ENCODE results near the gene BMPER.

BMPER gene

DNA sequence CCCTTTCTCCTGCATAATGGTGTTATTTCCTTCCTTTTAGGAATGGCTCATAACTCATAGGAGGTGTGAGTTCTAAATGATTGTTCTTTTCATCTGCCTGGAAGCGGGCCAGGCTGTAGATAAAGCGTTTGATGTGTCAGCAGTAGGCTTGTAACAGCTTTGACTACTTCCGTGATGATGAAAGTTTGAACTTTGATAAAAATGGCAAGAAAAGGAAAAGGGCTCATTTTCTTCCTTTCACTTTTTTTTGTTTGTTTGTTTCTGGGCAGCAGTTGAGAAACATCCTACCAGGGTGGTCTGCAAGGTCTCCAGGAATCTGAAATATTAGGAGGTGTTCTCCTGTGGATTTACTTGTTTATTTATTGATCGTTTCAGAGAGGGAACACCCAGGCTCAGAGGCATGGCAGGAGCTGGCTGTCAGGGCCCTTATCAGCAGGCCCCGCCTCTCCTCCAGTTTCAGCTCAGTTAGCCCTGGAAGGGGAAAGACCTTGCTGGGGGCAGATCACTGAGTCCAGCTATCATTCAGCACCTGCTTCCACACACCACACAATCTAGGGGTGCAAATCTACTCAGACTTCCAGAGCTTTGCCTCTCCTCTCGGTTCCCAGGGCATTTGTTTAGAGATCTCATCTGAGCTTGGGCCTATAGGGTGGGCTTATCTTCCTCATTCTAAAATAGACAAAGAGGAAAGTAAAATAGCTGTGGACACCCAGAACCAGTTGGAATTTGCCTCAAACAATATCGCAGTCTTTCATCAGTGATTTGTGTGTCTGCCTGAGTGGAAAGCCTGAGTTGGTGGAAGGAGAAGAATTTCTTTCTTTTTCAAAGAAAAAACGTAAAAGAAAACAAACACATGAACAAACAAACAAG is 130.9 kb downstream of the BMPER start:
- DNase-seq: no peak

DNA sequence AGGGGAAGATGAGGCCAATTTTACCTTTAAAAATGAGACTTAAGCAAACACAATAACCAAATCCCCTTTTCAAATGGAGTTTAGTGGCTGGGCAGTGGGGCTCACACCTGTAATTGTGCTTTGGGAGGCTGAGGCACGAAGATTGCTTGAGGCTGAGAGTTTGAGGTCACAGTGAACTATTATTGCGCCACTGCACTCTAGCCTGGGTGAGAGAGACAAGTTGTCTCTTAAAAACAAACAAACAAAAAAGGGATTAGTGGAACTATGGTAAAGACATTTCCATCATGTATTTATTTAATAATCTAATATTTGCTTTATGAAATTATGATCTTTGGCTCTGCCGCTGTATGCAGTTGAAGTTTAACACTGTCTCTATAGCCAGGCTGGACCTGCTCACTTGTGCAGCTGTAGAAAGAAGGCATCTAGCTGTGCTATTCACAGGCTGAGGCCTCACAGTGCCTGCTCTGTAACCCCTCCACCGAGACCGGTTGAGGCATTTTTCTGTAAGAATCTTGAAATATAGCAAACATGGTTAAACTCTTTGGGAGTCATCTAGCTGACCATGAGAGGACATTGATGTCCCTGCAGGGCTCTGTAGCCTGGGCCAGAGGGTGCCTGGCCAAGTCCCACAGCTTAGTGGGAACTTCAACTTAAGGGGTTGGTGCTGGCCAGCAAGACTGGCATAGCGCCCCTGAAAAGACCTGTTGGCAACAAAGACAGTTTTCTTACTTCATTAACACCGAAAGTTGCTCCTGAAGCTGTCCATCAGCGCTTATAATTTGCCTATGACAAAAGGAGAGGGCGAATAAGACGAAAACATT is 131.8 kb downstream of the BMPER start:
- DNase-seq: no peak

DNA sequence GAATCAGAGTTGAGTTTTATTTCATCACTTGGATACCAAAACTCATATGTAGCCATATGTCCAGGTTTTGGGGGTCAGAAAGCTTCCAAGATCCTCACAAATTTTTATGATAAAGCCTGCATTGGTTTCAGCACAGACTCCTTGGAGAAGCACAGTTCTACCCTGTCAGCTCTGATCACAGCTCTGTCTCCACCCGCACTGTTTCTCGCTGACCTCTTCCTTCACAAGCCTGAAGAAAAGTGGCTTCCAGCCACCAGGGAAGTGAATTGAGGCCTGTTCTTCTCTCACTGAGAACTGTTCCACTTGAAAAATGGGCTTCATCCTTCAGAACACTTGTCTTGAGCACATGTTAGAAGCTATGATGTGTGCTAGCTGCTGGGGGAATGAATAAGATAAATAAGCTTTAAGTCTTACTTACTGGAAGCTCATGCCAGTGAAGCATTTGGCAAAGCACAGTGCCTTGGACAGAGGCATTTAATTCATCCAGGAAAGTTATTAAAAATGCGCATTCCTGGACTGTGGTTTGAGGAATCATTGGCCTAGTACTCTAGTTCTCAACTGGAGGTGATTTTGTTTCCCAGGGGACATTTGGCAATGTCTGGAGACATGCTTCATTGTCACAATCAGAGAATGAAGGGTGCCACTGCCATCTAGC is 133.6 kb downstream of the BMPER start:
- no peak for DNase-seq

DNA sequence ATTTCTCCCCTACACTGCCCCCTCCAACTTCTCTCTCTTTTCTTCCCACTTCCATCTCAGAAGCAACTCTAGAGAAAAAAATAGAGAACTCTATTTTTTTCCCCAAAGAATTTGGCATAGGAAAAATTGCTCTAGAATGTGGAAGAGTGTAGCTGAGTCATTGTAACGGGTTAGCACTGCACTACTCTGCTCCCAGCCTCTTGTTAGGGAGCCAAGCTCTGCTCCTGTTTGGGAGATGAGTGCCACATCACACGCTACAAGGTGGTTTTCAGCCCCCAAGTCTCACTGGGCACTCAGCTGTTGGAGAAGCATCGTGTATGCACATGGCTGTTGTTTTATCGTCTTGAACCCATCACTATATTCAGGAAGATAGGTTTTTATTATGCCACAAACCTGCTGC is 136.4 kb downstream of the BMPER start:
- no peak for DNase-seq

DNA sequence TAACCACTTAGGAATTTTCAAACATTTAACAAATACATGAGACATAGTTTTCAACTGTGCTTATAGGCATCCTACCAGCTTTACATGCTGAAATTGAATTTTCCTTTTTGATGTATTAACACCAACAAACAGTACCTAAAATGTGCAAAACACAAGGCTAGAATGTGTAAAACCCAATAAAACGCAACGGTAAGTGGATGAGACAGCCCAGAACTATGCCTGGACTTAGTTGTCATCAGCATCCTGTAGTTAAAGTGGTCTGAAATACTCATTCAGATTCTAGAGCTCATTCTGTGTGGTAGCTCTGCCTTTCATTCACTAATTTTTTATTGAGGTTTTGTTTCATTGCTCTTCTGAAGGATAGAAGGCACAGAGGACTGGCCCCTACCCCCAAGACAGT is 137.1 kb downstream of the BMPER start:
- no peak for DNase-seq

DNA sequence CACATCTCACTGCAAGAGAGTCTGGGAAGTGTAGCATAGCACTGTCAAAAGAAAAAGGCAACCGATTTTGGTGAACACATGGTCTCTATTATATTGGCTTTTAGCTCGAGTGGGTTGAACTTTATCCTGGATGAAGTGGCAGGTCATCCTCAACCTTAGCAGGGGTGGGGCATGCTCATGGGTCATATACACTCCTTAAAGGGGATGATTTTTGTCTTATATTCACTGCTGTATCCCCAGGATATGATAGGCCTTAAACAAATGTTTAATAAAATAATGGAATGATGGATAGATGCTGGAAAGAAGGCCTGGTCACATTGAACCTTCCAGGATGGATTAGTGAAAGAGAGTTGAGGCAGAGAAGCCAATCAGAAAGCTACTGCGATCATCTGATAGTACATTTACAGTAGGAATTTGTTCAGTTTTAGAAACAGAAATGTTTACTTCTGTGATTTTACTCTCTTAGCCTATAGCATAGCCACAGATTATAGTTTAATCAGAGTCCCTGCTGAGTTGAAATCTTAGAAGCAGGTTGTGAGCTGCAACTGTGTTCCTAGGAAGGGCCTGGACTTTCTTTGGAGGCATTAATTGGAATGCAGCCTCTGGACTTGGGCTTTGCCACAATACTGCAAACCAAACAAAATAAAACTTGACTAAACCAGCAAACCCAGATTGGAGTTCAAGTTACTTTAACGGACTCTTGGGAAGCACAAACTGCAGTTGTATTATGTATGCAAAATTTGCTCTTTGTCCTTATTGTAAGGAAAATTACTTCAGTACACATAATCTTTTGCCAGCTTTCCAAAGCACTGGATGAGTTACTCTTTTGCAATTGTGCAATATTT is 138.3 kb downstream of the BMPER start:
- no peak for DNase-seq

DNA sequence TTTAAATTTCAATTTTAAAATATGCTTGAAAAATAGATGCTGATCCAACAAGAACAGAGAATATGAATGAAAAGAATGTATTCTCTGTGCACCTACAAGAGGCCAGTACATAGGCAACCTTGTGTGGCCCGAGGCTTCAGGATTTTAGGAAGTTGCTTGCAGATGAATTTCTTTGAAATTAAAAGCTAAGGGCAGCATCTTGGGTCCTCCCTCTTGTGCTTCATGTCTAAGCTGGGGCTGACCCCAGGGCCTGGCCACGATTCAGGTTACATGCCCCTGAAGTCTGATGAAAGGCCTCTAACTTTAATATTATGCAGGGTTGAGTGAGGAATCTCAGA is 138.9 kb downstream of the BMPER start:
- no peak for DNase-seq

DNA sequence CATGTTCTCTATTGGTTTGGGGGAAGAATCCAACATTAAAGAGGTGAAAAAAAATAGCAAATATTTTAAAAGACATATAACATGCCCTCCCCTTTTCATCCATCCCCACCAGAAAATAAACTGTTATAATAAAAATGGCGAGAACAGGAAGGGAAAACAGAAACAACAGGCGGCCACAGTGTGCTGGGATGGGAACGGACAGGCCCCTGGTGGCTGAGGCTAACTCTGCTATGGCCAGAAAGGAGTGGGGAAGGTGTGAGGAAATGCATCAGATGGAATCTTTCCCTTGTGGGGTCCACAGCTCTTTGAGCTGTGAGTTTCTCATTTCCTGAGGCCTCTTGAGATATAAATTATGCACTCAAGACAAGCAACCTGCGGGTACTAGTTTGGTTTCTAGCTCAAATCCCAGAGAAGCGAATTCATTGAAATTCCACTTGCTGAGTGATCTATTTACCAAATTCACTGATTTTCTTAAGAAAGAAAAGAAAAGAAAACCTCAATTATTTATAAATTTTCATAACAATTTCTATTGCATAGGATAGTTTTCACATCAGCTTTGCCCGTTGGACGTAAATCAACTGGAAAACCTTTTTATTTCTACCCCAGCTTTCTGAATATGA is 139.5 kb downstream of the BMPER start:
- no peak for DNase-seq

DNA sequence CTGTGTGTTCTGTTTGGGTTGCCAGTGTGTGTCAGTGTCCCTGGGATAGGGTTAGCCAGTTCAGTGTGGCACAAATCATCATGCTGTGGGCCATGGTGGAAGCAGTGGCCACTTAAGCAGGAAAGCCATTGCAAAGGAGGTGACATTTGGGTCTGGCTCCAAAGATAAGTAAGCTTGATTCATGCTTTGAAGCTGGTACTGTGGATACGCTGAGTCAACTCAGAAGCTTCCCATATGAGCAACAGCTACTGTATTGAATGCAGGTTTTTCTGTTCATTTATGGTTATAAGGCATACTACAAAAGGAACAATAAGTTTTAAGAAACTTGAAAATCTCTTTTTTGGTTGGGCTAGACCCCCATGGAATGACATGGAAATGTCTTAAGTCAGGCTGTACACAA is 143.1 kb downstream of the BMPER start:
- no peak for DNase-seq

DNA sequence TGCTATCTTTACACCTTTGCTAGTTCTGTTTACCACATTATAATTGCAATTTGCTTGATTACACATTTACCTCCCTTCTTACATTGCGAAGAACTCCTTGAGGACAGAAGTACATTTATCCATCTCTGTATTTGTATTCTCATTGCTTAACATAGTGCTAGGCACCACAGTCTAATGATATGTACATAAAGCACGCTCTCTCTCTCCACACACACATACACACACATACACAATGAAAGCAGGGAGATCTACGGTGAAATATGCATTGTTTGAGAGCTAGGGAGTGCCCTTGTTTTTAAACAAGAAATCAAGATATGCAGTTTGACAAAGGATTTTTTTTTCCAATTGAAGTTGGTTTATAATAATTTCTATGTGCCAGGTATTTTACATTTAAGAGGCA is 148.7 kb downstream of the BMPER start:
- DNase-seq: no peak

DNA sequence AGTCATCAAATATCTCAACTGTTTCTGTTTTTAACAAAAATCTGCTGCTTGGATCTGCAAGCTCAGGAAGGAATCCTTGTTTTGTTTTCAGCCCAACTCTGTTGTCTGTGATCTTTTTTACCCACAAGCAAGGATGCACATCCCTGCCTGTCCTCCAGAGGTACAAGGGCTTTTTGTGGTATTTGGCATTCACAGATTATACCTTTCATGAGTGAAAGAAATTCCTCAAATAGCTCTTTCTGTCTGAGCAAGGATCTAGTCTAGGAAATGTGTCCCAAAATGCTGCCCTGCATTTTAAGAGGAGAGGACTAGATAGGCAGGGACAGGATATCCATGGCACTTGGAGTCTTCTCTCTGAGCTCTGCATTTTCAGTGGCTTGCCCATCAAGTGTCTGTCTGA is 151.8 kb downstream of the BMPER start:
- no peak for DNase-seq

DNA sequence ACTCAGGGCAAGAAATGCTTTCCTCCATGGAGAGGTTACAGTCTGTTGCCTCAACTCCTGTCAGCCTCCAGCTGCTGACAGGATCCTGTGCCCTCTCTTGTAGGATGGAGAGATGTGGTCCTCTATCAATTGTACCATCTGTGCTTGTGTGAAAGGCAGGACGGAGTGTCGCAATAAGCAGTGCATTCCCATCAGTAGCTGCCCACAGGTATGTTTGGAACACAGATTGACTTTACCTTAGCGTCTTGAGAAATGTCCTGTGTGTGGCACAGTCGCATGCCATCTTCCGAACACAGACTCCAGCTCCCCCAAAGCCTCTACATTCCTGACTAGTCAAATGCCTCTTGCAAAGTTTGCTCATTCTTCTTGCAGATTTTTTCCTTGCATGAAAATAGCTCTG is 152.6 kb downstream of the BMPER start:
- DNase-seq: no peak

DNA sequence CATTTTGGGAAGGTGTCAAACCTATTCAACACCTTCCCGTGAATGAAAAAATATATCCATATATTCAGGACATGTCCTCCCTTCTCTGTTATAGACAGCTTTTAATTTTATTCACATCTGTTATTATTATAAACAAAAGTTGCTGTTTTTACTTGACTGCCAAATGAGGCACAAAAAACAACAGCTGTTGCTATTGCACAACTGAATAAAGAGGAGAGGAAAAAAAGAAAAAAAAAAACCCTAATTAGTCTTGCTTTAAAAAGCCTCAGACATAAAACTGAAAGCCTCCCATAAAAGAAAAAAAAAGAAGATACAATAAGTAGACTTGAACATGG is 153.4 kb downstream of the BMPER start:
- no peak for DNase-seq

DNA sequence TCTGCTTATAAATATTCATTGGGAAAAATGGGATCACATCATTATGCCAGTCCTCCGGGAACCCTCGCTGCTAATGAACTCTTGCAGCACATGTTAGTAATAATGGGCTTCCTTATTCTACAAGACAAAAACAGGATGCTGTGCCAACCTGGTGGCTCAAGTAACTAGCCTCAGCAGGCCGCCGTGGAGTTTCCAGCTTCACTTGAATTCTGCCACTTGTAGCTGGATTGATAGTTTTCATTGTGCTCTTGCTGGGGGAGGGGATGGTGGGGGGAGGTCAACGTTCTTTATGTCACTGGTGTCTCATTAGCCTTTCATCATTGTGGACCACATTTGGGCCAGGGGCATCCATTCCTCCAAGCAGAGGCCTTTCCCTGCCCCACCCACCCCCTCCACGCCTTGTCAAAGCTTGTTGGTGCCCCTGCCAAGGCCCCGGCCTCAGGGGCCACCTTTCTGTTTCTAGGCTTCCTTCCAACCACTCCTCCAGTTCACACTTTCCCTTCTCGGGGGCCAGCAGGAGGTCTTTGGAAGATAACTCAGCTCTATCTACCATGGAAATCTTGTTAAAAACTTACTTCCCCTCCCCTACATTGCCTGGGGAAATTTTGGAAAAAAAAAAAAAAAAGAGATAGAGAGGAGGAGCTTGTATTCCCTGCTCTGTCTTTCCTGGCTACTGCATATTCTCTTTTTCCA is 153.9 kb downstream of the BMPER start:
- no peak for DNase-seq

DNA sequence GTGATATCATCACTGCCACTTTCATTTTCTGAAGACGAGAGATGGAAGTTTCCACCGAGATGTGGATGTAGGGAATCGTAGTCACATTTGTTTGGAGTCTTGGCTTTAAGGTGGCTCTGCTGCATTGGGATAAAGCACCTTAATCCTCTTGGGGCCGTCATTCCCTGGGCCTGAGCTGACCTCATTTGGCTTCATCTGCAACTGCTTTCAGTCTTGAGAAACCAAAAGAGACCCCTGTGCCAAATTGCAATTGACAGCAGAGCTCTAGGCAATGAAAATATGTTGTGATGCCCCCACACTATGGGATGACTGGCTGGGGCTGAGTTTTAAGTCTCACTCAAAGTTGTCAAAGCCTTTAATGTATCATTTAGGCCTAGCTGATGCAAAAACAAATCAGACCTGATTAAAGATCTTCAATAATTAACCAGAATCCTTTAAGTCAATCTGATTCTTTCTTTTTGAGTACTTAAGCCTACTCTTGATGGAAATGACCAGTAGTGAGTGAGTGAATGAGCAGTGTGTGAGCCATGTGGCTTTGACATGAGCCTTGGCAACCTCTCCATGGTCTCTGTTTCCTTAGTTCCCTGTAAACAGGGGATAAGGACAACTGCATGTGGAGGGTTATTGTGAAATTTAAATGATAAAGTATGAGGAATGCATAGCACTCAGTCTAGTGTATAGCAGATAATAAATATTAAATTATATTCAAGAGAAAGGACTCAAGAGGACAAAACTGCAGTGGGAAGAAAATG is 155.0 kb downstream of the BMPER start:
- no peak for DNase-seq

DNA sequence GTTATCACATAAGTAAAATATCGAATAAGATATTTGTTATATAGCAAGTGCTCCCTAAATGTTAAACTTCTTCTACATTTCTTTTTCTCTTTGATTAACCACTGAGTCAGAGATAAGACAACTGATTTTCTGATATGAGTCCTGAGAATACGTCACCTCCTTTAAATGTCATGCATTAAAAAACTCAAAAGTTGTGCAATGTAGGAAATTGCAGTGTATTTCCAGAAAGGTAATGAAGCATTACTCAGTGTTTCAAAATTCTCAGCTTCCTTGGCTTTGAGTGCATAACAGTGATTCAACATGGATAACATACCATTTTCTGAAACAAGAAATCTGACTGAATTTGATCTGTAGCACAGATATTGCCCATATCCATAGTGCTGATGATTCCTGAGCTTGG is 155.8 kb downstream of the BMPER start:
- DNase-seq: no peak

DNA sequence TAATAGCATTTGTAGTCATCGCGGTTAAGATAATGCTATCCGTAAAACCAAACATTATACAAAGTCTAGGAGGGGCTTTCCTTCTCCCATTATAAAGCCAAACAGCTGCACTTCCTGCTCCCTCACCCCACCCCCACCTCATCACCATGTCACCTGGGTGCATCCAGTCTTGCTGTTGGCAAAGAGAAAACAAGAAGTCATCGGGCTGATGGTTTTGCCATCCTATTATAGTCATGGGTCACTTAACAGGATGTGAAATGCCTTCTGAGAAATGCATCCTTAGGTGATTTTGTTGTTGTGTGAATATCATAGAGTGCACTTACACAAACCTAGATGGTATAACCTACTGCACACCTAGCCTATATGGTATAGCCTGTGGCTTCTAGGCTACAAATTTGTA is 157.0 kb downstream of the BMPER start:
- no peak for DNase-seq

DNA sequence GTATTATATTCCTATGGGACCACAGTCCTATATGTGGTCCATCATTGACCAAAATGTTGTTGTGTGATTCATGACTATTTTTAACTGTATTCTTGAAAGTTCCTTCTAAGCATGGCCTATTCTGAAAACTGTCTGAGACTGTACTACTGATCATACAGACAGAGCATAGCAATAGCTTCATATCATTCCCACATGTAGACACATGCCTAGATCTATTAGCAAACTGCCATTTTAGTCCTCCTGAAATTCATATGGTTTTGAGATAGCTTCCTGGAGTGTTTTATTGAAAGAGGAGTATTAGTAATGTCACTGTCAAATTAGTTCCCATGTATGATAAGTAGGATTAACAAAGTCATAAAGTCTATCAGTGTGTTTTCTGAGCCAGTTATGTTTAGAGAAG is 157.5 kb downstream of the BMPER start:
- DNase-seq: no peak

DNA sequence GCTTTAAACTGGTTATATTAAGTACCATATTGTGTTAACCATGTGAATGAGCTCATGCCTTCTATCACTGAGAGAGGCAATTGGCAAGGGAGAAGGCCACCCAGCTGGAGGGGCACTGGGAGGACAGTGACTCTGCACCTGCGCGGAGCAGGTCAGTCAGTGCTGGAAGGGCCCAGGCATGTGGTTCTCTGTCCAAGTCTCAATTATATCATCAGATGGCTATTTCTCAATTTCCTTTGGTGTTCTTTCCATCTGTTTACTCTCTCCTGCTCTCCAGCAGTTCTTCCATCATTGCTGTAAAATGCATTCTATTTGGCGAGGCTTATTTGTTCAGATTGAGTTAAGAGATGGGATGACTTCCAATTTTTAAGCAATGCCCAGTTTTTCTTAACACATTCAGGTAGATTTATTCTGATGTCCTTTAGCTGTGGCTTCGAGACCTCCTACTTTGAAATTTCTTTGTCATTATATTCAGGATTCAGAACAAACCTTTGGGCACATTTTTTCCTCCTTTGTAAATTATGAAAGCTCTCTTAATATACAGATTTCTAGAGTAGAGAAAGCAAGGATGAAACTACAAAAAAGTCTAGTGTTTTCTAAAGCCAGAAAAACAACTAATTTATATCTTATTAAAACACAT is 159.3 kb downstream of the BMPER start:
- no peak for DNase-seq

DNA sequence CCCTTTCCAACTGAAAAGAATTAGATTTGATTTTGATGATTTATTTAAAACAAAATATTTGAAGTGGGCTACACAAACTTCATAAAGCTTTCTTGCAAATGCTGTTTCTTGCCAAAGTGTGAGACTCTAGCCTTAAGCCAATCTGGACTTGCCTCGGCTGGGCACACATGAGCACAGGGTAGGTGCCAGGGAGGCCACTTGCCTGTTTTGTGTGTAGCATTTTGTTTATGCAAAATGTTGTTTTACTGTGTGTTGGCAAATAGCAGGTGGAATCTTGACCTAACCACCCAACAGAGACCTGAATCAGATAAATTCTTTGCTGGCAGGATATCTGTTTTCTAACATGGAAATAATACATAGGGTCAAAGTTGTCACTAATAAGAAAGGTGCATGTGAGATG is 161.1 kb downstream of the BMPER start:
- no peak for DNase-seq
